Caki2 (cell line): ENCODE results near the gene HIKESHI. TPM values are rescaled to one million over a fixed set of nuclear protein-coding genes. Genes with fewer than 3 reads are reported as not detected.

Experiments used
- DNase-seq: peaks from one replicate; pipeline ENCODE4 v3.0.0-alpha.2; 2015; ENCODE audit warnings: low read depth
- in situ Hi-C: cut with HindIII; loops from 2 replicates; pipeline ENCODE4 v1.10.0; 2016; ENCODE audit warnings: low sequenced_read_pairs, low pct_unique_long_range_greater_than_20kb, mixed read lengths
- total RNA-seq: library from RNA; depleted of rRNA; stranded (reverse); fragments of >200 nt; shearing (Covaris generic); gene quantifications from 2 replicates; pipeline ENCODE4 v1.2.3, GENCODE V29; 2014; ENCODE audit warnings: low replicate concordance; rRNA removed

Gene HIKESHI
- total RNA-seq = 57.7 and 70.3 TPM in 2 replicates

GRCh38 chr11:86302092-86302793 lies at the start of gene HIKESHI:
Gene HIKESHI, plus strand, starts transcription at chr11:86302240. Its CDS starts 209 bp downstream, at chr11:86302449.
- DNase-seq = peak; percentile 88
- in situ Hi-C loops = no loop called here

- in situ Hi-C loops = no loop called here
- DNase-seq = no peak
Observed at GRCh38 chr11:86255896-86256295, 46.1 kb upstream of the HIKESHI start.

GRCh38 chr11:86256608-86257007 lies 45.4 kb upstream of the HIKESHI start:
- in situ Hi-C loops = no loop called here
- DNase-seq = no peak

- in situ Hi-C loops = no loop called here
- no peak for DNase-seq
Observed at GRCh38 chr11:86257446-86257845, 44.6 kb upstream of the HIKESHI start.

GRCh38 chr11:86259730-86260129 lies 42.3 kb upstream of the HIKESHI start:
- DNase-seq = no peak
- in situ Hi-C loops = no loop called here

GRCh38 chr11:86261328-86261727 lies 40.7 kb upstream of the HIKESHI start:
- no peak for DNase-seq
- in situ Hi-C loops = no loop called here

GRCh38 chr11:86262387-86262786 lies 39.7 kb upstream of the HIKESHI start:
- no peak for DNase-seq
- in situ Hi-C loops = no loop called here

GRCh38 chr11:86264649-86265048 lies 37.4 kb upstream of the HIKESHI start:
- DNase-seq = no peak
- in situ Hi-C loops = no loop called here

- DNase-seq = no peak
- in situ Hi-C loops = no loop called here
Observed at GRCh38 chr11:86265194-86265593, 36.8 kb upstream of the HIKESHI start.

- in situ Hi-C loops = no loop called here
- DNase-seq = no peak
Observed at GRCh38 chr11:86269645-86270044, 32.4 kb upstream of the HIKESHI start.

GRCh38 chr11:86274503-86274902 lies 27.5 kb upstream of the HIKESHI start:
- no peak for DNase-seq

GRCh38 chr11:86274999-86275398 lies 27.0 kb upstream of the HIKESHI start:
- in situ Hi-C loops = no loop called here
- no peak for DNase-seq

More at GRCh38 chr11:86274503-86274902, 27.5 kb upstream of the HIKESHI start:
- in situ Hi-C loops = no loop called here

GRCh38 chr11:86275493-86276370 lies 26.3 kb upstream of the HIKESHI start:
- no peak for DNase-seq
- in situ Hi-C loops = no loop called here

- no peak for DNase-seq
- in situ Hi-C loops = no loop called here
Observed at GRCh38 chr11:86277741-86278140, 24.3 kb upstream of the HIKESHI start.

- in situ Hi-C loops = no loop called here
- DNase-seq = no peak
Observed at GRCh38 chr11:86278226-86278625, 23.8 kb upstream of the HIKESHI start.

- in situ Hi-C loops = no loop called here
- DNase-seq = no peak
Observed at GRCh38 chr11:86279747-86280146, 22.3 kb upstream of the HIKESHI start.

GRCh38 chr11:86287468-86287796 lies 14.6 kb upstream of the HIKESHI start:
- in situ Hi-C loops = no loop called here
- no peak for DNase-seq

- no peak for DNase-seq
- in situ Hi-C loops = no loop called here
Observed at GRCh38 chr11:86288776-86289507, 13.1 kb upstream of the HIKESHI start.
